Mesothelial cell of epicardium (in vitro differentiated cells): ENCODE data around the gene LDB2. TPM values are rescaled to one million over a fixed set of nuclear protein-coding genes. Genes with fewer than 3 reads are reported as not detected.
A peak's percentile ranks its signal among the peaks of the same experiment; 100 is the strongest.
"Not testable (repeated sequence)": the region's sequence is repeated elsewhere in the genome, so short reads cannot be mapped to it uniquely, and the experiment has no call there.

ENCODE experiments used
- DNase-seq, 2 experiments: peaks; one replicate each; pipeline ENCODE4 v3.0.0; 2021; ENCODE audit warnings: low spot score in 2 of 2; ENCODE audit not compliant: unreplicated experiment in 2 of 2
- H3K27ac Mint-ChIP-seq: 2 replicates; pipeline ENCODE4 v1.8.0; 2021; ENCODE audit warnings: mixed read lengths
- H3K27me3 Mint-ChIP-seq: 2 replicates; pipeline ENCODE4 v1.8.0; 2021; ENCODE audit warnings: low read depth, mixed read lengths
- H3K36me3 Mint-ChIP-seq: 2 replicates; pipeline ENCODE4 v1.8.0; 2021; ENCODE audit warnings: mixed read lengths
- H3K4me1 Mint-ChIP-seq: 2 replicates; pipeline ENCODE4 v1.8.0; 2021; ENCODE audit warnings: mixed read lengths
- H3K4me3 Mint-ChIP-seq: 2 replicates; pipeline ENCODE4 v1.8.0; 2021; ENCODE audit warnings: mild to moderate bottlenecking, moderate library complexity, mixed read lengths
- H3K9me3 Mint-ChIP-seq: 2 replicates; pipeline ENCODE4 v1.8.0; 2021; ENCODE audit warnings: mixed read lengths
- total RNA-seq: library from RNA; stranded (reverse); gene quantifications from 3 replicates; pipeline ENCODE4 v1.2.1, GENCODE V29; 2021
- TF ChIP-seq, protein P1 (sequence below): fragments of 200-600 bp; sonication (generic); IDR thresholded peaks from one replicate; pipeline ENCODE4 v1.5.0; 2021; ENCODE audit warnings: antibody characterized with exemption; ENCODE audit not compliant: unreplicated experiment

LDB2 gene
- total RNA-seq, 1 donor from 2014 or later, result 7.6 TPM

DNA sequence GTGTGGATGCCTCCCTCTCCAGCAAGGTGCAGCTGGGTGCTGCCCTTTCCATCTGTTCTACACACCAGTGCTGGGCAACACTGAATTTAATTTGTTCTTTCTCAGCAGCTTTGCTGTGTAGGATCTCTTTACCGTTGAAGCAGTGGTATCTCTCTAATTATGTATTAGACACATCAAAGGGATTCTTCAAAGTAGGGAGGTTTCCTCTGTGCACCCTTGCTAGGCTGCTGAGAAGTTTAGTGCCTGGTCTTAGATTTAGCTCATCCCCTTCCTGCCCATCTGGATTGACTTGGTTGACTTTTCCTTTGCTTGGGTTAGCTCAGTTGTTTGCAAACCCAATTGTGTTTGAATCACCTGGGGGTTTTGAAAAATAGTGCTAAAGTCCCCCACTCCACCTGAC lies 27.8 kb upstream of the LDB2 start:
- no peak overlapping the region for H3K27ac Mint-ChIP-seq
- DNase-seq, result no peak
- H3K36me3 Mint-ChIP-seq, result no peaks in the 10 kb centered on the region
- H3K9me3 Mint-ChIP-seq, result no peaks in the 10 kb centered on the region
- no peak overlapping the region for H3K4me3 Mint-ChIP-seq
- no peaks in the 10 kb centered on the region for H3K4me1 Mint-ChIP-seq
- TF ChIP-seq, protein P1, sequence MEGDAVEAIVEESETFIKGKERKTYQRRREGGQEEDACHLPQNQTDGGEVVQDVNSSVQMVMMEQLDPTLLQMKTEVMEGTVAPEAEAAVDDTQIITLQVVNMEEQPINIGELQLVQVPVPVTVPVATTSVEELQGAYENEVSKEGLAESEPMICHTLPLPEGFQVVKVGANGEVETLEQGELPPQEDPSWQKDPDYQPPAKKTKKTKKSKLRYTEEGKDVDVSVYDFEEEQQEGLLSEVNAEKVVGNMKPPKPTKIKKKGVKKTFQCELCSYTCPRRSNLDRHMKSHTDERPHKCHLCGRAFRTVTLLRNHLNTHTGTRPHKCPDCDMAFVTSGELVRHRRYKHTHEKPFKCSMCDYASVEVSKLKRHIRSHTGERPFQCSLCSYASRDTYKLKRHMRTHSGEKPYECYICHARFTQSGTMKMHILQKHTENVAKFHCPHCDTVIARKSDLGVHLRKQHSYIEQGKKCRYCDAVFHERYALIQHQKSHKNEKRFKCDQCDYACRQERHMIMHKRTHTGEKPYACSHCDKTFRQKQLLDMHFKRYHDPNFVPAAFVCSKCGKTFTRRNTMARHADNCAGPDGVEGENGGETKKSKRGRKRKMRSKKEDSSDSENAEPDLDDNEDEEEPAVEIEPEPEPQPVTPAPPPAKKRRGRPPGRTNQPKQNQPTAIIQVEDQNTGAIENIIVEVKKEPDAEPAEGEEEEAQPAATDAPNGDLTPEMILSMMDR, result no peak
- peaks cover 20% of the 10 kb centered on the region for H3K27me3 Mint-ChIP-seq

DNA sequence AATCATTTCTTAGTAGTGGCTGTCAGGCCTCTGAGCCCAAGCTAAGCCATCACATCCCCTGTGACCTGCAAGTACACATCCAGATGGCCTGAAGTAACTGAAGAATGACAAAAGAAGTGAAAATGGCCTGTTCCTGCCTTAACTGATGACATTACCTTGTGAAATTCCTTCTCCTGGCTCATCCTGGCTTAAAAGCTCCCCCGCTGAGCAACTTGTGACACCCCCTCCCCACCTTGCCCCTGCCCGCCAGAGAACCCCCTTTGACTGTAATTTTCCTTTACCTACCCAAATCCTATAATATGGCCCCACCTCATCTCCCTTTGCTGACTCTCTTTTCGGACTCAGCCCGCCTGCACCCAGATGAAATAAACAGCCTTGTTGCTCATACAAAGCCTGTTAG lies 20.3 kb upstream of the LDB2 start:
- H3K9me3 Mint-ChIP-seq, H3K27me3 Mint-ChIP-seq, H3K4me3 Mint-ChIP-seq, H3K36me3 Mint-ChIP-seq, H3K27ac Mint-ChIP-seq, DNase-seq, H3K4me1 Mint-ChIP-seq: not testable (repeated sequence)

DNA sequence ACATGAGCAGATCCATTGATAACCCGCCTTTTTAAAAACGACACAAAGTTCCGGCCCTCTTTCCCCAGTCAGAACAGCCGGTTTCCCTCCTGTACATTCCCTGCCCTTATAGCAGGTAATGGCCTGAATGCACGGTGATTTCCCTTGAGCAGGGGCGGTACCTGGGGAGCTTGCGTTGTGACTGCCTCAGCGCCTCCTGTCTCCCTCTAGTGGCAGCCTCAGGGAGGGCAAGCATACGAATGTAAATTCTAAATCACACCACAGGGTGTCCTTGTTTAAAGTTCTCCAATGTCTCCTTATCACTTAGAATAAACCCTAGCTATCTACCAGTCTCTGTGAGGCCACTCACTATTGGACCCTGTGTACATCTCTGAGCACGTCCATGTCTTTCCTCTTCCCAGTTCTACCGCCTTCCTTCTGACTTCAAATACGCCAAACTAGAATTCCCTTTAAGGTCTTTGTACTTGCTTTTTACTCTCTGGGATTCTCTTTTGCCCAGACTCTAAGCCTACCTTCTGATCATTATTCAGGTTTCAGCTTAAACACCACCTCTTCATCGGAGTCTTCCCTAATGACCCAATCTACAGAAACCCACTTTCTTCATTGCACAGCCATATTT lies 18.4 kb upstream of the LDB2 start:
- H3K9me3 Mint-ChIP-seq, result no peaks in the 10 kb centered on the region
- no peak overlapping the region for H3K27ac Mint-ChIP-seq
- H3K27me3 Mint-ChIP-seq, result no peaks in the 10 kb centered on the region
- no peak overlapping the region for H3K4me3 Mint-ChIP-seq
- TF ChIP-seq, protein P1, result peak; percentile 82
- no peaks in the 10 kb centered on the region for H3K36me3 Mint-ChIP-seq
- peak; percentile 32 to 72 for DNase-seq
- no peaks in the 10 kb centered on the region for H3K4me1 Mint-ChIP-seq

DNA sequence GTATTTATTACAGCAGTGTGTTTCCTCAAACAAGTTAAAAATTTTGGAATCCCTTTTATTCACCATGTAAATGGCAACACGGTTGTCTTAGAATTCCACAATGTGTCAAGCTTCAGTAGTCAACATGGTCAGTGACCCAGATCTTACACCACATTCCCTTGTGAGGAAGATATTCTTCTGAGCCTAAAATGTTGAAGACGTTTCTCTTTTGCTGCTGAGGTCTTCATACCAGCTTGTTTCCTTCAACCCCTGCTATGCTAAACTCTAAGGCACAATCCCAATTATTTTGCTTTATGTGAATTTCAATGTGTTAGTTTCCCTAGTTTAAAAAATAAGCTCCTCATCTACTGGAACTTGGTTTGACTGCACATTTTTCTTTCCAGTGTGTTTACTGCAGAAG lies 17.6 kb upstream of the LDB2 start:
- Mint-ChIP-seq H3K4me3 (no peak overlapping the region), H3K4me1 (no peaks in the 10 kb centered on the region), H3K36me3 (no peaks in the 10 kb centered on the region), H3K27me3 (no peaks in the 10 kb centered on the region), H3K9me3 (no peaks in the 10 kb centered on the region), H3K27ac (no peak overlapping the region)
- no peak for DNase-seq
- TF ChIP-seq, protein P1, result no peak

DNA sequence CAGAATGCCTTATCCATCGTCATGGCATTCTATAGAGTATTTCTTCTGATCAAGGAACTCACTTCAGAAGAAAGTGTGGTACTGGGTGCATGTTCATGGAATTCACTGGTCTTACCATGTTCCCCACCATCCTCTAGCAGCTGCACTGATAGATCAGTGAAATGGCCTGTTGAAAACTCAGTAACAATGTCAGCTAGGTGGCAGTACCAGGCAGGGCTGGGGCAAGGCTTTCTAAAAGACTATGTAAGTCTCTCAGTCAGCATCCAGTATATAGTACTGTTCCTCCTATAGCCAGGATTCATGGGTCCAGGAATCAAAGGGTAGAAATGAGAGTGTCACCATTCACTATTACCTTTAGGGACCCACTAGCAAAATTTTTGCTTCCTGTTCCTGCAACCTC lies 15.8 kb upstream of the LDB2 start:
- Mint-ChIP-seq H3K9me3 (no peaks in the 10 kb centered on the region), H3K4me3 (no peak overlapping the region), H3K4me1 (peaks cover 7% of the 10 kb centered on the region), H3K27ac (no peak overlapping the region), H3K27me3 (peaks cover 11% of the 10 kb centered on the region), H3K36me3 (no peaks in the 10 kb centered on the region)
- TF ChIP-seq, protein P1, result no peak
- no peak for DNase-seq

DNA sequence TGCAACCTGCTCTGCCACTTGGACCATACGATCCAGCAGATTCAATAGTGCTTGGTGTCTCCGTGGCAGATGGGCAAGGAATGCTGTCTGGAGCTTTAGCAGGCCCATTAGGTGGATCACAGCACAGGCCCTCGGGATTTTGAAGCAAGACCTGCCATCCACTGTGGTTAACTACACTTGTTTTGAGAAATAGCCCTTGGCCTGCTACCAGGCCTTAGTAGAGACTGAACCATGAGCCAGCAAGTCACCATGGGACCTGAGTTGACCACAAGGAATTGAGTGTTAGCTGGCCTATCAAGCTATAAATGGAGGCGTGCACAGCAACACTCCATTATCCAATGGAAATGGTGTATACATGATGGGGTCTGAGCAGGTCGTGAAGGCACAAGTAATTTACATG lies 14.5 kb upstream of the LDB2 start:
- DNase-seq, result no peak
- Mint-ChIP-seq H3K27me3 (peaks cover 19% of the 10 kb centered on the region), H3K36me3 (no peaks in the 10 kb centered on the region), H3K4me1 (peaks cover 8% of the 10 kb centered on the region), H3K4me3 (no peak overlapping the region), H3K27ac (no peak overlapping the region), H3K9me3 (no peaks in the 10 kb centered on the region)
- TF ChIP-seq, protein P1, result no peak
